Heart left ventricle (tissue), 13 donors: Measurements from ENCODE around the gene PUDP.

Experiments
- CTCF ChIP-seq, 12 donors: fragments of 200-600 bp; sonication (generic) in 4 of 12; IDR thresholded peaks; one replicate each; pipeline versions ENCODE4 v1.5.0 to v1.8.0; 2018 to 2022; ENCODE audit warnings: antibody characterized with exemption in 12 of 12, mild to moderate bottlenecking in 5 of 12
- POLR2A ChIP-seq, 2 donors: fragments of 450-650 bp; IDR thresholded peaks; one replicate each; pipeline ENCODE4 v1.6.1; 2017; ENCODE audit warnings: antibody characterized with exemption in 2 of 2, mild to moderate bottlenecking in 2 of 2, moderate library complexity in 2 of 2
- donor health status: ischemic (EF 13 %, LVEDD 7.1; RV severe dilation, severe dysfunction).
- donor health status: DM: no; HTN: yes; CAD: no.
- donor health status: DM: no; HTN: no; CAD: no.
- donor health status: ischemic (EF 25% LVEDD 6.9; RV normal size, moderate dysfunction).
- donor health status: ischemic (EF 25% LVEDD 5.7; RV mildly dilated, moderate dysfunction).
- donor health status: ischemic (EF 35%, LVEDD 5.7; RV mildly dilated, moderate dysfunction).
- donor health status: nonischemic (EF 11% LVEDD 7.7; RV severe dilation, severe dysfunction).
- donor health status: DM: yes; HTN: yes; CAD: no.
- donor health status: PGD.
- donor health status: ischemic (EF 29% LVEDD 5.4; RV normal size, mild dysfunction).
- donor health status: nonischemic (EF 23%, LVEDD 6.1; RV moderate dilation, normal function).

GRCh38 chrX:7072856-7073255 is 75.1 kb downstream of the PUDP start:
- no peak for TF ChIP-seq CTCF (IDR thresholded peaks at IDR 0.05)
- no peak for TF ChIP-seq POLR2A (IDR thresholded peaks at IDR 0.05)
